HEK293T (cell line): ENCODE data around the gene PHIP.

Source experiments
- ARNT ChIP-seq: fragments of 450-650 bp; IDR thresholded peaks from 2 replicates; pipeline ENCODE4 v1.6.1; 2017; ENCODE audit warnings: mild to moderate bottlenecking
- BHLHE40 ChIP-seq: fragments of 450-650 bp; IDR thresholded peaks from 2 replicates; pipeline ENCODE4 v1.6.1; 2016; ENCODE audit warnings: mild to moderate bottlenecking, moderate library complexity, borderline replicate concordance
- ELF4 ChIP-seq: fragments of 450-650 bp; IDR thresholded peaks from 2 replicates; pipeline ENCODE4 v1.6.1; 2017; ENCODE audit warnings: antibody characterized with exemption
- FOXA1 ChIP-seq: fragments of 450-650 bp; IDR thresholded peaks from 2 replicates; pipeline ENCODE4 v1.6.1; 2016; ENCODE audit warnings: mild to moderate bottlenecking
- FOXK2 ChIP-seq: fragments of 450-650 bp; IDR thresholded peaks from 2 replicates; pipeline ENCODE4 v1.6.1; 2016; ENCODE audit warnings: mild to moderate bottlenecking
- FOXM1 ChIP-seq: fragments of 450-650 bp; IDR thresholded peaks from 2 replicates; pipeline ENCODE4 v1.6.1; 2017; ENCODE audit warnings: mild to moderate bottlenecking, borderline replicate concordance
- HDGF ChIP-seq: fragments of 450-650 bp; IDR thresholded peaks from 2 replicates; pipeline ENCODE4 v1.6.1; 2017; ENCODE audit warnings: antibody characterized with exemption, borderline replicate concordance
- LEF1 ChIP-seq: fragments of 450-650 bp; IDR thresholded peaks from 2 replicates; pipeline ENCODE4 v1.6.1; 2017; ENCODE audit warnings: mild to moderate bottlenecking, borderline replicate concordance
- NFRKB ChIP-seq: fragments of 450-650 bp; IDR thresholded peaks from 2 replicates; pipeline ENCODE4 v1.6.1; 2016; ENCODE audit warnings: mild to moderate bottlenecking, moderate library complexity
- SP1 ChIP-seq: fragments of 450-650 bp; IDR thresholded peaks from 2 replicates; pipeline ENCODE4 v1.6.1; 2017
- TARDBP ChIP-seq: fragments of 450-650 bp; IDR thresholded peaks from 2 replicates; pipeline ENCODE4 v1.6.1; 2016
- ZNF384 ChIP-seq: fragments of 450-650 bp; IDR thresholded peaks from 2 replicates; pipeline ENCODE4 v1.6.1; 2016
- TF ChIP-seq, protein P1 (sequence below): fragments of 450-650 bp; IDR thresholded peaks from 2 replicates; pipeline ENCODE4 v1.6.1; 2016

DNA sequence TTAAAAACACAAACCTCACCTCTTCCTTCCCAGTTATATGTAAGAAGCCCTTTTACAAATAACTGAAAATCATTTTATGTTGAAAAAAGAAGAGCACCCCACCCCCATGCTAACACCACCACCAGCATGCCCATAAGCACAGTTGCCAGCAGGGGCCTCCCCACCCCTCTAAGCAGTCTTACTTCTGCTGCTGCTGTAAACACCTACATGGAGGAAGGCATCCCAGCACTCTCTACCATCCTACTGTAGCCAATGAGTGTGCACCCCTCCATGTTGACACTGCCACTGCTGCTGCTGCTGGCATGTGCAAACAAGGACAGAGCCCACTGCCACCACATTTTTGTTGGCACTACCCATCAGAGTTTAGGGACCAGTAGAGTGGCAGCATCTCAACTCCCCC, 49.6 kb upstream of the PHIP start:
- TF ChIP-seq SP1, result no peak
- TF ChIP-seq FOXK2, result no peak
- TF ChIP-seq ARNT, result no peak
- TF ChIP-seq ELF4, result no peak
- no peak for TF ChIP-seq FOXA1
- TF ChIP-seq NFRKB, result no peak
- no peak for TF ChIP-seq TARDBP
- no peak for TF ChIP-seq FOXM1
- no peak for TF ChIP-seq ZNF384
- TF ChIP-seq LEF1, result no peak
- no peak for TF ChIP-seq BHLHE40
- TF ChIP-seq, protein P1, sequence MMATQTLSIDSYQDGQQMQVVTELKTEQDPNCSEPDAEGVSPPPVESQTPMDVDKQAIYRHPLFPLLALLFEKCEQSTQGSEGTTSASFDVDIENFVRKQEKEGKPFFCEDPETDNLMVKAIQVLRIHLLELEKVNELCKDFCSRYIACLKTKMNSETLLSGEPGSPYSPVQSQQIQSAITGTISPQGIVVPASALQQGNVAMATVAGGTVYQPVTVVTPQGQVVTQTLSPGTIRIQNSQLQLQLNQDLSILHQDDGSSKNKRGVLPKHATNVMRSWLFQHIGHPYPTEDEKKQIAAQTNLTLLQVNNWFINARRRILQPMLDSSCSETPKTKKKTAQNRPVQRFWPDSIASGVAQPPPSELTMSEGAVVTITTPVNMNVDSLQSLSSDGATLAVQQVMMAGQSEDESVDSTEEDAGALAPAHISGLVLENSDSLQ, result no peak
- TF ChIP-seq HDGF, result no peak
